Neural cell (in vitro differentiated cells): Measurements from ENCODE around the gene METTL9. TPM values are rescaled to one million over a fixed set of nuclear protein-coding genes. Genes with fewer than 3 reads are reported as not detected.

Source experiments
- H2AFZ ChIP-seq: fragments of 200-600, 300-800 bp; sonication (generic), shearing (Covaris generic); 2 replicates; pipeline ENCODE4 v1.6.0; 2014; ENCODE audit warnings: low read depth, mild to moderate bottlenecking, antibody characterized with exemption, low read length, moderate library complexity
- H3F3A ChIP-seq: fragments of 200-600 bp; shearing (Covaris generic); 2 replicates; pipeline ENCODE4 v1.6.1; 2016; ENCODE audit warnings: mild to moderate bottlenecking, moderate library complexity, mixed read lengths, antibody characterized with exemption, low read length; ENCODE audit not compliant: insufficient read depth, poor library complexity, severe bottlenecking
- H3K27ac ChIP-seq: fragments of 200-600, 300-800 bp; sonication (generic), shearing (Covaris generic); 2 replicates; pipeline ENCODE4 v1.5.1; 2014; ENCODE audit warnings: mild to moderate bottlenecking, low read length, moderate library complexity
- H3K27me3 ChIP-seq: fragments of 300-800, 200-600 bp; sonication (generic), shearing (Covaris generic); 2 replicates; pipeline ENCODE4 v1.6.0; 2014; ENCODE audit warnings: mild to moderate bottlenecking, low read depth, low read length, moderate library complexity; ENCODE audit not compliant: insufficient read depth
- H3K36me3 ChIP-seq: fragments of 300-800, 200-600 bp; sonication (generic), shearing (Covaris generic); 2 replicates; pipeline ENCODE4 v1.5.1; 2014; ENCODE audit warnings: mild to moderate bottlenecking, antibody characterized with exemption, low read length, moderate library complexity; ENCODE audit not compliant: insufficient read depth
- H3K4me2 ChIP-seq: fragments of 300-800, 200-600 bp; sonication (generic), shearing (Covaris generic); 2 replicates; pipeline ENCODE4 v1.6.0; 2014; ENCODE audit warnings: mild to moderate bottlenecking, low read length
- H3K4me3 ChIP-seq: fragments of 300-800, 200-600 bp; sonication (generic), shearing (Covaris generic); 2 replicates; pipeline ENCODE4 v1.5.1; 2014; ENCODE audit warnings: mild to moderate bottlenecking, low read length, moderate library complexity
- H3K79me2 ChIP-seq: fragments of 200-600 bp; shearing (Covaris generic); replicated peaks from 2 replicates; pipeline ENCODE4 v1.6.0; 2014; ENCODE audit warnings: mild to moderate bottlenecking, low read length, moderate library complexity; ENCODE audit not compliant: insufficient read depth
- H3K9ac ChIP-seq: fragments of 300-800, 200-600 bp; sonication (generic), shearing (Covaris generic); 2 replicates; pipeline ENCODE4 v1.6.1; 2016; ENCODE audit warnings: mild to moderate bottlenecking, low read length, mixed read lengths
- H3K9me2 ChIP-seq: fragments of 200-600 bp; shearing (Covaris generic); 2 replicates; pipeline ENCODE4 v1.6.1; 2016; ENCODE audit warnings: mild to moderate bottlenecking, low read length, mixed read lengths; ENCODE audit not compliant: insufficient read depth
- H3K9me3 ChIP-seq: fragments of 200-600, 300-800 bp; sonication (generic), shearing (Covaris generic); 2 replicates; pipeline ENCODE4 v1.6.1; 2016; ENCODE audit warnings: mild to moderate bottlenecking, mixed run types, low read length, moderate library complexity, mixed read lengths
- H4K20me1 ChIP-seq: fragments of 200-600 bp; shearing (Covaris generic); 2 replicates; pipeline ENCODE4 v1.6.1; 2016; ENCODE audit warnings: mild to moderate bottlenecking, mixed run types; ENCODE audit not compliant: insufficient read depth
- CTCF ChIP-seq: fragments of 450-650 bp; IDR thresholded peaks from 2 replicates; pipeline ENCODE4 v1.5.1; 2014; ENCODE audit warnings: antibody characterized with exemption, mild to moderate bottlenecking, moderate library complexity; ENCODE audit not compliant: poor library complexity, severe bottlenecking
- EP300 ChIP-seq: fragments of 450-650 bp; conservative IDR thresholded peaks from 2 replicates; pipeline ENCODE4 v1.6.1; 2014; ENCODE audit warnings: antibody characterized with exemption, mild to moderate bottlenecking, moderate library complexity; ENCODE audit not compliant: poor library complexity, severe bottlenecking
- EZH2 ChIP-seq: fragments of 200-600, 300-800 bp; shearing (Covaris generic), sonication (generic); IDR thresholded peaks from 2 replicates; pipeline ENCODE4 v1.6.1; 2014; ENCODE audit warnings: antibody characterized with exemption, low read length, borderline replicate concordance, mild to moderate bottlenecking; ENCODE audit not compliant: insufficient read depth, poor library complexity, severe bottlenecking
- MXI1 ChIP-seq: fragments of 450-650 bp; conservative IDR thresholded peaks from 2 replicates; pipeline ENCODE4 v1.6.1; 2014; ENCODE audit warnings: antibody characterized with exemption, mild to moderate bottlenecking; ENCODE audit not compliant: poor library complexity, severe bottlenecking
- POLR2AphosphoS5 ChIP-seq: IDR thresholded peaks from 2 replicates; pipeline ENCODE4 v1.6.1; 2012
- RAD21 ChIP-seq: fragments of 450-650 bp; conservative IDR thresholded peaks from 2 replicates; pipeline ENCODE4 v1.6.1; 2014; ENCODE audit warnings: antibody characterized with exemption, mild to moderate bottlenecking, moderate library complexity
- REST ChIP-seq: IDR thresholded peaks from 2 replicates; pipeline ENCODE4 v1.6.1; 2012; ENCODE audit warnings: borderline replicate concordance
- SMC3 ChIP-seq: fragments of 450-650 bp; conservative IDR thresholded peaks from 2 replicates; pipeline ENCODE4 v1.6.1; 2014; ENCODE audit warnings: antibody characterized with exemption, mild to moderate bottlenecking, moderate library complexity; ENCODE audit not compliant: poor library complexity
- TAF1 ChIP-seq: IDR thresholded peaks from 2 replicates; pipeline ENCODE4 v1.6.1; 2012; ENCODE audit warnings: low read depth
- polyA plus RNA-seq: library from polyadenylated mRNA; depleted of rRNA; stranded (reverse); fragments of >200 nt; gene quantifications from 2 replicates; pipeline ENCODE4 v1.2.3, GENCODE V29; 2014

Gene METTL9
- polyA plus RNA-seq, 1 donor from 2014 or later, result 483 TPM

GRCh38 chr16:21613781-21614180 lies 14.4 kb downstream of the METTL9 start:
- Histone ChIP-seq H3K9me3 (no peaks in the 10 kb centered on the region), H3K79me2 (peaks cover 82% of the 10 kb centered on the region)

GRCh38 chr16:21614896-21615295 lies 15.5 kb downstream of the METTL9 start:
- TF ChIP-seq TAF1 (no peak), RAD21 (no peak)
- Histone ChIP-seq H3K36me3 (no peaks in the 10 kb centered on the region), H3K9ac (no peak overlapping the region), H3K4me2 (no peak overlapping the region), H3F3A (no peaks in the 10 kb centered on the region), H3K9me2 (no peaks in the 10 kb centered on the region), H3K27ac (no peak overlapping the region), H3K9me3 (no peaks in the 10 kb centered on the region), H4K20me1 (no peaks in the 10 kb centered on the region), H2AFZ (no peak overlapping the region), H3K27me3 (no peaks in the 10 kb centered on the region), H3K4me3 (no peak overlapping the region), H3K79me2 (peaks cover 76% of the 10 kb centered on the region)

More at GRCh38 chr16:21613781-21614180, 14.4 kb downstream of the METTL9 start:
- H4K20me1 ChIP-seq, result no peaks in the 10 kb centered on the region
- H3F3A ChIP-seq, result peaks cover 3% of the 10 kb centered on the region
- no peaks in the 10 kb centered on the region for H3K9me2 ChIP-seq
- TF ChIP-seq EZH2, result no peak
- TF ChIP-seq CTCF, result no peak
- TF ChIP-seq SMC3, result no peak
- TF ChIP-seq EP300, result no peak
- TF ChIP-seq MXI1, result no peak
- TF ChIP-seq TAF1, result no peak
- no peak for TF ChIP-seq REST
- no peak for TF ChIP-seq POLR2AphosphoS5
- no peak for TF ChIP-seq RAD21
- H3K36me3 ChIP-seq, result no peaks in the 10 kb centered on the region
- no peak overlapping the region for H3K4me2 ChIP-seq
- H3K4me3 ChIP-seq, result no peak overlapping the region
- H3K9ac ChIP-seq, result no peak overlapping the region
- no peak overlapping the region for H2AFZ ChIP-seq
- no peak overlapping the region for H3K27ac ChIP-seq
- H3K27me3 ChIP-seq, result no peaks in the 10 kb centered on the region

- Histone ChIP-seq H3K9me2 (no peaks in the 10 kb centered on the region), H4K20me1 (no peaks in the 10 kb centered on the region), H3K79me2 (peaks cover 60% of the 10 kb centered on the region), H3K27me3 (no peaks in the 10 kb centered on the region), H3K27ac (no peak overlapping the region), H3K4me3 (no peak overlapping the region), H3K36me3 (no peaks in the 10 kb centered on the region), H3K9ac (no peak overlapping the region), H3F3A (no peaks in the 10 kb centered on the region), H3K4me2 (no peak overlapping the region), H3K9me3 (no peaks in the 10 kb centered on the region), H2AFZ (no peak overlapping the region)
- TF ChIP-seq EP300 (no peak), REST (no peak), TAF1 (no peak), MXI1 (no peak), POLR2AphosphoS5 (no peak), RAD21 (no peak), SMC3 (no peak), CTCF (no peak), EZH2 (no peak)
Measured at GRCh38 chr16:21617607-21618006, 18.2 kb downstream of the METTL9 start.
